Activated T-cell treated with anti-CD3 and anti-CD28 coated beads, Interleukin-2, amount 50 U/mL, for 72 hours (primary cell): Measurements from ENCODE around the gene HPS1. TPM values are rescaled to one million over a fixed set of nuclear protein-coding genes. Genes with fewer than 3 reads are reported as not detected.

Experiments used
- ATAC-seq, 2 donors: fragments of 150-1000 bp; cut with Tn5 transposase; replicated peaks in 1 of 2; 2 replicates each; pipeline ENCODE4 v1.10.0; 2021; ENCODE audit warnings: moderate library complexity in 2 of 2, mild to moderate bottlenecking in 1 of 2
- DNase-seq, 2 donors: peaks; one replicate each; pipeline ENCODE4 v3.0.0; 2021 to 2022; ENCODE audit warnings: mixed read lengths in 1 of 2
- H3K27ac Mint-ChIP-seq: one replicate; pipeline ENCODE4 v1.8.0; 2022; ENCODE audit warnings: mild to moderate bottlenecking, moderate library complexity, mixed read lengths
- H3K27me3 Mint-ChIP-seq: one replicate; pipeline ENCODE4 v1.8.0; 2022; ENCODE audit warnings: low read depth, mixed read lengths
- H3K36me3 Mint-ChIP-seq, 2 donors: one replicate each; pipeline ENCODE4 v1.8.0; 2022; ENCODE audit warnings: mixed read lengths in 2 of 2, mild to moderate bottlenecking in 1 of 2; ENCODE audit not compliant: insufficient read depth in 2 of 2
- H3K4me1 Mint-ChIP-seq: one replicate; pipeline ENCODE4 v1.8.0; 2022; ENCODE audit warnings: low read depth, mixed read lengths
- H3K4me3 Mint-ChIP-seq, 2 donors: one replicate each; pipeline ENCODE4 v1.8.0; 2022; ENCODE audit warnings: mild to moderate bottlenecking in 2 of 2, mixed read lengths in 2 of 2, moderate library complexity in 2 of 2
- H3K9me3 Mint-ChIP-seq, 2 donors: one replicate each; pipeline ENCODE4 v1.8.0; 2022; ENCODE audit warnings: mixed read lengths in 2 of 2
- total RNA-seq, 2 donors: library from RNA; stranded (reverse); gene quantifications; one replicate each; pipeline ENCODE4 v1.2.3, GENCODE V29; 2022

HPS1 gene
- total RNA-seq, 2 donors from 2014 or later, result 58.5 to 62.1 TPM

GRCh38 chr10:98435178-98435577 lies 11.6 kb downstream of the HPS1 start:
- Mint-ChIP-seq H3K27me3 (no peaks in the 10 kb centered on the region), H3K27ac (no peak overlapping the region), H3K36me3 (peaks cover 16 to 33% of the 10 kb centered on the region in 2 donors), H3K9me3 (peaks cover 1 to 2% of the 10 kb centered on the region in 2 donors), H3K4me3 (no peak overlapping the region), H3K4me1 (no peaks in the 10 kb centered on the region)
- ATAC-seq (no peak), DNase-seq (no peak)

- ATAC-seq (no peak), DNase-seq (no peak)
- H3K4me1 Mint-ChIP-seq, result no peaks in the 10 kb centered on the region
- no peak overlapping the region for H3K27ac Mint-ChIP-seq
- H3K4me3 Mint-ChIP-seq, result no peak overlapping the region
- H3K9me3 Mint-ChIP-seq, result peaks cover 1 to 2% of the 10 kb centered on the region in 2 donors
- peaks cover 16 to 31% of the 10 kb centered on the region in 2 donors for H3K36me3 Mint-ChIP-seq
- no peaks in the 10 kb centered on the region for H3K27me3 Mint-ChIP-seq
Measured at GRCh38 chr10:98433881-98434732, 12.6 kb downstream of the HPS1 start.

- no peak overlapping the region for H3K4me3 Mint-ChIP-seq
- DNase-seq (no peak), ATAC-seq (no peak)
- peaks cover 16 to 29% of the 10 kb centered on the region in 2 donors for H3K36me3 Mint-ChIP-seq
- H3K9me3 Mint-ChIP-seq, result peaks cover 1 to 2% of the 10 kb centered on the region in 2 donors
- H3K4me1 Mint-ChIP-seq, result no peaks in the 10 kb centered on the region
- no peaks in the 10 kb centered on the region for H3K27me3 Mint-ChIP-seq
- no peak overlapping the region for H3K27ac Mint-ChIP-seq
Measured at GRCh38 chr10:98433371-98433770, 13.4 kb downstream of the HPS1 start.

GRCh38 chr10:98432330-98432729 lies 14.4 kb downstream of the HPS1 start:
- DNase-seq (no peak), ATAC-seq (no peak)
- H3K27me3 Mint-ChIP-seq, result no peaks in the 10 kb centered on the region
- H3K27ac Mint-ChIP-seq, result no peak overlapping the region
- H3K4me3 Mint-ChIP-seq, result no peak overlapping the region
- peaks cover 1 to 2% of the 10 kb centered on the region in 2 donors for H3K9me3 Mint-ChIP-seq
- no peaks in the 10 kb centered on the region for H3K4me1 Mint-ChIP-seq
- peaks cover 16 to 26% of the 10 kb centered on the region in 2 donors for H3K36me3 Mint-ChIP-seq

- Mint-ChIP-seq H3K27me3 (no peaks in the 10 kb centered on the region), H3K36me3 (peaks cover 16 to 23% of the 10 kb centered on the region in 2 donors), H3K9me3 (peaks cover 1 to 2% of the 10 kb centered on the region in 2 donors), H3K27ac (no peak overlapping the region), H3K4me1 (no peaks in the 10 kb centered on the region), H3K4me3 (no peak overlapping the region)
- ATAC-seq (no peak), DNase-seq (no peak)
Measured at GRCh38 chr10:98431016-98431415, 15.7 kb downstream of the HPS1 start.

- DNase-seq, result no peak
- Mint-ChIP-seq H3K27ac (no peak overlapping the region), H3K4me3 (no peak overlapping the region), H3K9me3 (peaks cover 1 to 2% of the 10 kb centered on the region in 2 donors), H3K27me3 (no peaks in the 10 kb centered on the region), H3K36me3 (peaks cover 16 to 22% of the 10 kb centered on the region in 2 donors), H3K4me1 (no peaks in the 10 kb centered on the region)
- ATAC-seq, result no peak
Measured at GRCh38 chr10:98430427-98430826, 16.3 kb downstream of the HPS1 start.

- H3K9me3 Mint-ChIP-seq, result peaks cover 1 to 2% of the 10 kb centered on the region in 2 donors
- no peaks in the 10 kb centered on the region for H3K4me1 Mint-ChIP-seq
- no peak overlapping the region for H3K27ac Mint-ChIP-seq
- ATAC-seq (no peak), DNase-seq (no peak)
- no peaks in the 10 kb centered on the region for H3K27me3 Mint-ChIP-seq
- H3K36me3 Mint-ChIP-seq, result peaks cover 13% of the 10 kb centered on the region in 2 donors
- no peak overlapping the region for H3K4me3 Mint-ChIP-seq
Measured at GRCh38 chr10:98429320-98430072, 17.2 kb downstream of the HPS1 start.

GRCh38 chr10:98427011-98427515 lies 19.7 kb downstream of the HPS1 start:
- H3K27me3 Mint-ChIP-seq, result no peaks in the 10 kb centered on the region
- DNase-seq (no peak), ATAC-seq (no peak)
- H3K36me3 Mint-ChIP-seq, result peaks cover 5 to 8% of the 10 kb centered on the region in 2 donors
- H3K27ac Mint-ChIP-seq, result no peak overlapping the region
- no peak overlapping the region for H3K4me3 Mint-ChIP-seq
- H3K4me1 Mint-ChIP-seq, result no peaks in the 10 kb centered on the region
- H3K9me3 Mint-ChIP-seq, result no peaks in the 10 kb centered on the region

- Mint-ChIP-seq H3K9me3 (no peaks in the 10 kb centered on the region), H3K36me3 (peaks cover 0 to under 1% of the 10 kb centered on the region in 2 donors), H3K4me3 (no peak overlapping the region), H3K4me1 (no peaks in the 10 kb centered on the region), H3K27me3 (no peaks in the 10 kb centered on the region), H3K27ac (no peak overlapping the region)
- DNase-seq, result peak; percentile 55 to 60
- peak; percentile 71 to 81 for ATAC-seq
Measured at GRCh38 chr10:98425511-98426352, 21.0 kb downstream of the HPS1 start.

GRCh38 chr10:98424295-98425254 lies 22.2 kb downstream of the HPS1 start:
- no peaks in the 10 kb centered on the region for H3K9me3 Mint-ChIP-seq
- ATAC-seq, result no peak
- no peaks in the 10 kb centered on the region for H3K27me3 Mint-ChIP-seq
- no peak overlapping the region for H3K27ac Mint-ChIP-seq
- no peaks in the 10 kb centered on the region for H3K4me1 Mint-ChIP-seq
- H3K4me3 Mint-ChIP-seq, result no peak overlapping the region
- peaks cover 0 to 2% of the 10 kb centered on the region in 2 donors for H3K36me3 Mint-ChIP-seq
- no peak for DNase-seq

GRCh38 chr10:98423691-98424120 lies 23.0 kb downstream of the HPS1 start:
- ATAC-seq (peak in 1 of 2 donors; percentile 17), DNase-seq (no peak)
- H3K4me1 Mint-ChIP-seq, result no peaks in the 10 kb centered on the region
- no peaks in the 10 kb centered on the region for H3K9me3 Mint-ChIP-seq
- no peaks in the 10 kb centered on the region for H3K27me3 Mint-ChIP-seq
- no peak overlapping the region for H3K4me3 Mint-ChIP-seq
- peaks cover 0 to 2% of the 10 kb centered on the region in 2 donors for H3K36me3 Mint-ChIP-seq
- H3K27ac Mint-ChIP-seq, result no peak overlapping the region

- no peak overlapping the region for H3K27ac Mint-ChIP-seq
- ATAC-seq (no peak), DNase-seq (no peak)
- H3K27me3 Mint-ChIP-seq, result no peaks in the 10 kb centered on the region
- H3K4me1 Mint-ChIP-seq, result no peaks in the 10 kb centered on the region
- H3K4me3 Mint-ChIP-seq, result no peak overlapping the region
- peaks cover 0 to 2% of the 10 kb centered on the region in 2 donors for H3K36me3 Mint-ChIP-seq
- no peaks in the 10 kb centered on the region for H3K9me3 Mint-ChIP-seq
Measured at GRCh38 chr10:98422182-98422581, 24.6 kb downstream of the HPS1 start.
